NCI-H82 treated with DMSO at 0.1 percent for 48 hours (cell line): ENCODE results near the gene ZNF607.

Experiments
- DNase-seq: peaks from one replicate; lab custom pipeline; 2025; ENCODE audit not compliant: unreplicated experiment; lab: John Stamatoyannopoulos, UW

Gene ZNF607

GRCh38 chr19:37654118-37654517 is 65.4 kb downstream of the ZNF607 start:
- DNase-seq = no peak
